GM21390 (cell line): ENCODE data around the gene LRRC75B.

ENCODE experiments used
- ATAC-seq: cut with Tn5 transposase; IDR thresholded peaks from one replicate; pipeline ENCODE4 v1.9.1; 2021; ENCODE audit not compliant: unreplicated experiment

LRRC75B gene

GRCh38 chr22:24587251-24587650 lies 5.6 kb downstream of the LRRC75B start:
- no peak for ATAC-seq

DNA sequence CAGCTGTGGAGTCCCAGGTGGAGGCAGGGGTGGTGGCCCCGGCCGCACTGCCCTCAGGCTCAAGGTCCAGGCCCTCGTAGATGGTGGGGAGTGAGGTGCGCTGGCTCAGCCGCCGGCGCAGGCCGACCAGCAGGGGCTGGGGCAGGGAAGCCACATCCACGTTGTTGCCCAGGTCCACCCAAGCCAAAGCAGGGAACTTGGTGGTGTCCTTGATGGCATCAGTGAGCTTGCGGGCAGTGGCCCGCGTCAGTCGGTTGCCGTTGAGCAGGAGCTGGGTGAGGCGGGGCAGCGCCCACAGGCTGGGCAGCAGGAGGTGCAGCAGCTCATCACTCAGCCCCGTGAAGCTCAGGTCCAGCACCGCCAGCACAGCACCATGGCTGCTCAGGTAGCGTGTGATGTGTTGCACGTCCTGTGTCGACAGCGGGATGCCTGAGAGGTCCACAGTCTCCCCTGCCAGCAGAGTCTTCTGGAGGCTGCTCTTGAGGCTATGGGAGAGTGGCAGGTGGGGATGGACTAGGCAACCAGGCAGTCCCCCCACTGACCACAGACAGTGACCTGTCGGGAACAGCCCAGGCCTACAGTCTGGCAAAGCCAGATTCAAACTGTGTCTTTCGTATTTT lies 6.8 kb downstream of the LRRC75B start:
- ATAC-seq = no peak

- ATAC-seq = no peak
Observed at GRCh38 chr22:24585461-24585860, 7.4 kb downstream of the LRRC75B start.

- no peak for ATAC-seq
Observed at GRCh38 chr22:24584871-24585411, 7.9 kb downstream of the LRRC75B start.

DNA sequence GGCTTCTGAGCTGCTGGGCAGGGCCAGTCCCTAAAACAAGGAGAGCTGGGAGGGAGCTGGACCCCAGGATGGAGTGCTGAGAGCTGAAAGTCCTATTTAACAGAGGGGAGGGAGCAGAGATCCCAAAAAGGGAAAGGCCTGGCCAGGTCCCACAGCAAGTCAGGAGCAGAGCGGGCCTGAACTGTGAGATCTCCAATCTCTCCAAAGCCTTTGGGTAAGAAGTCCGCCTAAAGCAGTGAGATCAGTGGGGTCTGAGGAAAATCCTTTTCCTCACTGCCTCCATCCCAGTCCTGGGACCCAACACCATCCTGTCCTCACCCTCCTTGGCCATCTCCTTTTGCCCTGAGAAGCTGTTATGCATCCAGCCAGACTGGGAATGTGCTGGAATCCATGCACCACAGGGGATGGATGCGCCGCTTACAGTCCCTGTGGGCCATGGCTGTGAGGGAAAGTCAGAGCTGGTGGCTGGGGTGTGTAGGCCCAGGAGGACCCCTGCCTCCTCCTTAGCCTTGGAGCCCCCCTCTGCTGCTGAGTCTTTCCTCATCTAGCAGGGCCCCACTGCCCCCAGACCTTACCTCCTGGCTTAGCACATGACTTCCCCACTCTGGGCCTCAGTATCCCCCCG lies 8.6 kb downstream of the LRRC75B start:
- no peak for ATAC-seq

DNA sequence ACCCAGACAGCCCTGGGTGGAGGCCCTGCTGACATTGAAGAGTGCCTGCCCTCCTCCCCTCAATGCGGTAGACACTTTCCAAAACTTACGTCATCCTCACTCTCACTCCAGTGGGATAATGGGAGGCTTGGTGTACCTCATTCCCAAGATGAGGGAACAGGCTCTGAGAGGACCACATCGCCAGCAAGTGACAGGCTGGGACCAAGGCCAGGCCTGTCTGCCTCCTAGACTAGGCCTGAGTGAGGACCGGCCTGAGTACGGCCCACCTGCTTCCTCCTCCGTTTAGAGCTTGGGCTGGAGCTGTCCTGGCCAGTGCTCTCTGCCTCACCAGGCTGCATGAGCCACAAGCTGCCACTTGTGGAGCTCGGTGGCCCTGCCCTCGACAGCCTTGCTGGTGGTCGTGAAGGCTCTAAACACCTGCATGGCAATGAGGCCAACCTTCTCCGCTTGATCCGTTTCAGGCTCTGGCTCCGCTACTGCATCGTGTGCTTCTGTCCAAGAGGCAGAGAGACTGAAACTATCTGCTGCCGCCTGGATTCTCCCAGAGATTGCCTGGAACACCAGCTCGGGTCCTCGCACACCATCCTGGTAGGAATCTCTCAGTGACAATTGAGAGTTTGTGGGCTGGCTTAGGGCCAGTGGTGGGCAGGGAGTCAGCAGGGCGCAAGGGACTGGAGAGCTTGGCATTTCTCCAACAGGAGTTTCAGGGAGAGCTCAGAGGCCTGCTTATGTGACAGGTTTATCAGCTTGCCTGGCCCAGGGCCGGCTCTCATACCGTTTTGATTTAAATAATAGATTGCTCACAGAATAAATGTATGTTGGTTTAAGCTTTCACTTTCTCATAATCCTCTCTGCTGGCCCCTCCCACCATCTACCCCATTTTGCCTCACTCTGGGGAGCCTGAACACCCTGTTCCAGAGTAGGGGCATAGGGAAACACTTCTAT lies 9.4 kb downstream of the LRRC75B start:
- ATAC-seq = no peak

DNA sequence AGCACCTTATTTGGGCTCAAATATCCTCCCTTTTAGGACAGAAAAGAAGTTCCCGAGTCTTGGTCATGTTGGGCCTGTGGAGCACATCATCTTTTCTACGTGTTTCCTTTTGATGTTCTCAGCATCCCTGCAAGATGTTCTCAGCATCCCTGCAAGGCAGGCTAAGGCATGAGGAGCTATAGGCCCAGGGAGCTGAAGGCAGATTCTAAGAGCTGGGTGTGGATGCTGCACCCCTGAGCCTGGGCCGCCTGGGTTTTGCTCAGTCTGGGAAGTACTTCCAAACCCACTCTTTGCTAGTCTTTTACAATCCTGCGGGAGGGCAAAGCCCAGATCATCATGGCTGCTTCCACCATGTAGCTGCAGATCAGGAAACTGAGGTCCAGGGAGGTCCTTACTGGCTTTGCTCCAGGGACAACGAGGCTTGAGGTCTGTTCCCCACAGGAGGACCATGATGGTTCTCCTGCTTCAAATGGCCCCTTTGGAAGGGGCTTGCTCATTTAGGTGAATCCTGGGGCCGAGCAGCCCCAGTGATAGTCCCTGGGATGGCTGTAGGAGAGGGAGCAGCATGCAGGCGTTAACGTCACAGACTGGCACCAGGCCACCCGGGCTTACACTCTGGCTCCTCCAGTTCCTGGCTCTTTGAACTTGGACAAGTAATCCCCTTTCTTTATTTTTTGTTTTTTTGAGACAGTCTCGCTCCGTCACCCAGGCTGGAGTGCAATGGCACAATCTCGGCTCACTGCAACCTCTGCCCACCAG lies 10.6 kb downstream of the LRRC75B start:
- no peak for ATAC-seq

- ATAC-seq = no peak
Observed at GRCh38 chr22:24580276-24580675, 12.6 kb downstream of the LRRC75B start.

- no peak for ATAC-seq
Observed at GRCh38 chr22:24579258-24579601, 13.6 kb downstream of the LRRC75B start.

DNA sequence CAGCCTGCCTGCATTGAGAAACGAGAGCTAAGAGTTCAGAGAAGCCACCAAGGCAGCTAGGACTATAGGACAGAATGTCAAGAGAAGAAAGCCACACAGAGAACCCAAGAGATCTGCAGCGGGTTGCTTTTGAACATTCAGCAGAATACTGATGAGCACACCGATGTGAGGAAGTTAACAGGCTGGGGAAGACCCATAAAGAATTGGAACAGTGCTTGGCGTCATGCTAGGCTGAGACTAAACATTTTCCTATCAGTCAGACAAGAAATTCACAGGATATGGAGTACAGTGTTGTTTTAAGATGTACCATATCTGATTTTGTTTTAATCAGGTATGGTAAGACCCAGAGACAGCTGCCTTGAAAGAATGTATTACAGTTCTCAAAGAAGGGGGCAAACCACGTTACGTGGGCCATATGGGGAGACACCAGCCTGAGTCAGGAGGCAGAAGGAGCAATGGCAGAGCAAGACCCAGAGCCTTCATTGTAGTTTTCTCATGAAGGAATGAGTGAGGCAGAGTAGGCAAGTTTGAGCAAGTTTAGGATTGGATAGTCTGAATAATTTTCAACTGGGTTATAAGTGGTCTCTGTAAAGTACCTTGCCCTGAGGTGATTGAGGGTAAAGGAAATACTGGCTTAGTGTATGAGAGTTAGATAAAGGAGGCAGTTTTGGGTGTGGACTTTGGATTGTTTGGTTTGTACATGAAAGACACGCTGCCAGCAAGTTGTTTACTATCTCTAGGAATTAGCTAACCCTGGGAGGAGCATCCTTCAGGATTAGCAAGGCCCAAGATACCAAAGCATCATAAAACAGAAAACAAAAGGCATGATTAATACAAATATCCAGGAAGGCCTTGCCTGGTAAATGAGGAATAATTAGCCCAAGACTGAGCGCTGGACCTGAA lies 14.3 kb downstream of the LRRC75B start:
- ATAC-seq = no peak

GRCh38 chr22:24576778-24577177 lies 16.1 kb downstream of the LRRC75B start:
- ATAC-seq = no peak

DNA sequence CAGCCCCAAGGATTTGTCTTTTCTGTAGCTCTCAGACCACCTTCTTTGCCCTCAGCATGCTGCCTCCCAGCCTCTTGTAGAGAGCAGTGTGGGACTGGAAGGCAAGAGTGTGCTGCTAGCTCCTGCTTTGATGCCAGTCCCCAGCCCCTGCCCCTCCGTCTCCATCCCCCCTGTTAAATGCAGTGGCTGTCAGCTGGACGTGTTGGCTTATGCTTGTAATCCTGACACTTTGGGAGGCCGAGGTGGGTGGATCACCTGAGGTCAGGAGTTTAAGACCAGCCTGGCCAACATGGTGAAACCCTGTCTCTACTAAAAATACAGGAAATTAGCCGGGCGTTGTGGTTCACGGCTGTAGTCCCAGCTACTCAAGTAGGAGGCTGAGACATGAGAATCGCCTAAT lies 21.6 kb downstream of the LRRC75B start:
- no peak for ATAC-seq

GRCh38 chr22:24567668-24568067 lies 25.2 kb downstream of the LRRC75B start:
- ATAC-seq = no peak

GRCh38 chr22:24566899-24567511 lies 25.9 kb downstream of the LRRC75B start:
- ATAC-seq = no peak

DNA sequence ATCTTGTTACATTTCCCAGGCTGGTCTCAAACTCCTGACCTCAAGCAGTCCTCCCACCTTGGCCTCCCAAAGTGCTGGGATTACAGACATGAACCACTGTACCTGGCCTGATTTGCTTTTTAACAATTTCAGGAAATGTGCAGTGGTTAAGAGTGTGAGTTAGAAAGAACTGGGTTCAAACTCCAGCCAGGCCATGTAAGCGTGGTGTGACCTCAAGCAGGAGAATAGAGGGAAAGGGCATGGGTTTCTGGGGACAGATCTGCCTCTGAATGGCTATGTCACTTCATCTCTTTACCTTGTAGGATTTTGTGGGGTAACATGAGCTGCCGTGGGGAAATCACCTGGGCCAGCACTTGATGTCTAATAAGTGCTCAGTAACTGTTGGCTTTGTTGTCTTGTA lies 27.8 kb downstream of the LRRC75B start:
- ATAC-seq = no peak

DNA sequence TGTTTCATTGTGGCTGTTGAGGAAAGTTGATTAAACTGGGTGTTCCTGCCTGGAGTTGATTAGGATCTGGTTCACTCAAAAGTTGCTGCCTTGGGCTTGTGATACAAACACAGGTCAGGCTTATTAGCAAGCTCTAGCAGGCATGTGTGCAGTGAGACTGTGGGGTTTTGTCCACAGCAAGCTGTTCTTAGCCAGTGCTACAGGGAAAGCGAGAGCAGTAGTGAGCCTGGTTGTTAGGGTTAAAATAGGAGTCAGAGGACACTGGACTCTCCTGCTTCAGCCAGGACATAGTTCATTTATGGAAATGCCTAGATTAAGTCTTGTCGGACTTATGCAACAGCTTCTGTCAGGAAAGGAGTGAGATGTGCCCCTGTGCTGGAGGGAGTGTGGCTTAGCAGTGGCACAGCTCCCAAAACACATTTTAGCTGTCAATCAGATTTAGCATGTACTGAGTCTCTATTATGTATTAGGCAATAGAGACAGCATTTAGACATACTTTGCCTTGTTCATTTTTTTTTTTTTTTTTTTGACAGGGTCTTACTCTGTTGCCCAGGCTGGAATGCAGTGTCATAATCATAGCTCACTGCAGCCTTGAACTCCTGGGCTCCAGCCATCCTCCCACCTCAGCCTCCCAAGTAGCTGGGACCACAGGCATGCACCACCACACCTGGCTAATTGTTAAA lies 28.4 kb downstream of the LRRC75B start:
- no peak for ATAC-seq

- ATAC-seq = no peak
Observed at GRCh38 chr22:24563246-24563645, 29.6 kb downstream of the LRRC75B start.

- ATAC-seq = no peak
Observed at GRCh38 chr22:24559471-24559870, 33.4 kb downstream of the LRRC75B start.
